ENCODE measurements around the gene NFIA.
A peak's percentile ranks its signal among the peaks of the same experiment; 100 is the strongest.

The NFIA gene

DNA sequence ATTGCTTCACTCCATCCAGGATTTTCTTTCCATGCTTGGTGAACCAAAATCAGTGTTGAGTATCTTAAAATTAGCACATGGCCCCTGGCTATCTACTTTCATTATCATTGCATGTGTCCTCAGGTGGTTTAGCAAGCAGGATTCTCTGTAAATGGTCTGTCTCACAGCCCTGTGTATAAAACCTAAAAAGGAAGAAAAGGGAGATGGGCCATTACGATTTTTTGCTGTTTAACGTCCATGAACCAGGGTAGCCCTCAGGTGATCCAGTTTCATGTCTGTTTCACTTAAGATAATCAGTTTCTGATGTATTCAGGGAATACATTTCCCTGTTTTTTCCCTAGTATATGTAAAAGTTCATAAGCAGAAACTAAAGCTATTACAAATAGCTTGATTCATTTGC lies 238.2 kb downstream of the NFIA start:
- H2AFZ ChIP-seq (ENCODE audit: low read depth), result no peak overlapping the region
- H3K4me2 ChIP-seq, result peak overlapping the region; percentile 95
- H3K79me2 ChIP-seq (ENCODE audit: insufficient read depth, low read depth), result no peaks in the 10 kb centered on the region
- TF ChIP-seq, protein P1, sequence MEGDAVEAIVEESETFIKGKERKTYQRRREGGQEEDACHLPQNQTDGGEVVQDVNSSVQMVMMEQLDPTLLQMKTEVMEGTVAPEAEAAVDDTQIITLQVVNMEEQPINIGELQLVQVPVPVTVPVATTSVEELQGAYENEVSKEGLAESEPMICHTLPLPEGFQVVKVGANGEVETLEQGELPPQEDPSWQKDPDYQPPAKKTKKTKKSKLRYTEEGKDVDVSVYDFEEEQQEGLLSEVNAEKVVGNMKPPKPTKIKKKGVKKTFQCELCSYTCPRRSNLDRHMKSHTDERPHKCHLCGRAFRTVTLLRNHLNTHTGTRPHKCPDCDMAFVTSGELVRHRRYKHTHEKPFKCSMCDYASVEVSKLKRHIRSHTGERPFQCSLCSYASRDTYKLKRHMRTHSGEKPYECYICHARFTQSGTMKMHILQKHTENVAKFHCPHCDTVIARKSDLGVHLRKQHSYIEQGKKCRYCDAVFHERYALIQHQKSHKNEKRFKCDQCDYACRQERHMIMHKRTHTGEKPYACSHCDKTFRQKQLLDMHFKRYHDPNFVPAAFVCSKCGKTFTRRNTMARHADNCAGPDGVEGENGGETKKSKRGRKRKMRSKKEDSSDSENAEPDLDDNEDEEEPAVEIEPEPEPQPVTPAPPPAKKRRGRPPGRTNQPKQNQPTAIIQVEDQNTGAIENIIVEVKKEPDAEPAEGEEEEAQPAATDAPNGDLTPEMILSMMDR (conservative IDR thresholded peaks at IDR 0.05; ENCODE audit: low read depth, low read length), result no peak
- no peak overlapping the region for H3K9ac ChIP-seq
- no peaks in the 10 kb centered on the region for H3K27me3 ChIP-seq (ENCODE audit: insufficient read depth, low read depth)
- no peak overlapping the region for H3K4me3 ChIP-seq (IDR thresholded peaks at IDR 0.05; ENCODE audit: insufficient read depth, low read depth, low read length)
- H4K20me1 ChIP-seq (ENCODE audit: insufficient read depth), result no peaks in the 10 kb centered on the region
- H3K4me1 ChIP-seq (ENCODE audit: low read depth, poor library complexity, severe bottlenecking), result peaks cover 62% of the 10 kb centered on the region
- no peak overlapping the region; the same call in 1 of the 2 replicates for H3K27ac ChIP-seq
- H3K36me3 ChIP-seq (ENCODE audit: insufficient read depth), result no peaks in the 10 kb centered on the region

DNA sequence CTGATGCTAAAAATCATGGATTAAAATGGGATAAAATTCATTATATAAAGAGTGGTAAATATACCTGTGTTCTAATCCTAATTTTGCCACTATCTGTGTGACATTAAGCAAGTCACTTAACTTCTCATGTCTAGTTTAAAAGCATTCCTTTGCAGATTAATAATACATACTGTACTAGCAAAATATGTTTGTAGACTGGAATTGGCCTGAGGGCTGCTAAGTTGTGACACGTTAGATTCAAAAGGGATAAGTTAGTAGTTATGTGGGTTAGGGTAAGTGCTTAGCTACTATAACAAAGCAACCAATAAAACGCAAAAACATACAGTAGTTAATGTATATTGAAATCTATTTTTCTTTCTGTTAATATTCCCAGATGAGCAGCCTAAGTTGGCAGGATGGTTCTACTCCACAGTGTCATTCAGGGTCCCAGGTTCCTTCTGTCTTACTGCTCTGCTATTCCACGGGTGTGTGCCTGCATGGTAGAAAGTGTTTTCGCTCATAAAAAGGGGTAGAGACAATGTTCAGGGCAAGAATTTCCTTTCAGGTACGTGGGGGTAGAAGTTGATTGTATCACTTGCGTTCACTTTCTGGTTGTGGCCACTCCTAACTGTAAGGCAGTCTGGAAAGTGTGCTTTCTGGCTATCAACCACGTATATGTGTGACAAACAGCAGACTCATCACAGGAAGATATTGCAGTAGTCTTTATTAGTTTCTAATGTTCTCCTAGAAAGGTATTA lies 239.8 kb downstream of the NFIA start:
- Histone ChIP-seq H3K36me3 (ENCODE audit: insufficient read depth) (no peaks in the 10 kb centered on the region), H3K4me1 (ENCODE audit: low read depth, poor library complexity, severe bottlenecking) (peaks cover 58% of the 10 kb centered on the region), H3K4me2 (no peak overlapping the region), H3K27ac (no peak overlapping the region), H3K9ac (no peak overlapping the region), H4K20me1 (ENCODE audit: insufficient read depth) (no peaks in the 10 kb centered on the region), H3K4me3 (IDR thresholded peaks at IDR 0.05; ENCODE audit: insufficient read depth, low read depth, low read length) (no peak overlapping the region), H3K79me2 (ENCODE audit: insufficient read depth, low read depth) (no peaks in the 10 kb centered on the region), H3K27me3 (ENCODE audit: insufficient read depth, low read depth) (no peaks in the 10 kb centered on the region), H2AFZ (ENCODE audit: low read depth) (no peak overlapping the region)
- TF ChIP-seq, protein P1 (conservative IDR thresholded peaks at IDR 0.05; ENCODE audit: low read depth, low read length), result no peak

DNA sequence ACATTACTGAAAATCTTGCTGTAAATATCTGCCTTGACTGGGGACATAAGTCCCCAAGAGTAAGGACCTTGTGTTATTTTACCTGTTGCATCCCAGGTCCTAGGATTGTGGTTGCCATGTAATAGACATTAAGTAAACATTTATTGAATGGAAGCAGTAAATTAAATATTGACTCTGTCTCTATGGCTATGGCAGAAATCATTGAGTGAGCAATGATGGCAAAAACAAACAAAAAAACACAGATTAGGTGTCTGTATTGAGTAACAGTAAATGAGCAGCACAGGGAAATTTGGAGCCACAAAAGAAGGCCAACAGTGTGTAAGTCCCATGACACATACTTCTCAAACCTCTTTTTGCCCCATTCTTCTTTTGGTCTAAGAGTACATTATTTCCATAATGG lies 240.4 kb downstream of the NFIA start:
- no peaks in the 10 kb centered on the region for H3K36me3 ChIP-seq (ENCODE audit: insufficient read depth)
- H2AFZ ChIP-seq (ENCODE audit: low read depth), result no peak overlapping the region
- no peaks in the 10 kb centered on the region for H3K79me2 ChIP-seq (ENCODE audit: insufficient read depth, low read depth)
- no peak overlapping the region for H3K27ac ChIP-seq
- H3K27me3 ChIP-seq (ENCODE audit: insufficient read depth, low read depth), result no peaks in the 10 kb centered on the region
- TF ChIP-seq, protein P1 (conservative IDR thresholded peaks at IDR 0.05; ENCODE audit: low read depth, low read length), result no peak
- H3K4me2 ChIP-seq, result no peak overlapping the region
- H3K4me1 ChIP-seq (ENCODE audit: low read depth, poor library complexity, severe bottlenecking), result peaks cover 52% of the 10 kb centered on the region
- H4K20me1 ChIP-seq (ENCODE audit: insufficient read depth), result no peaks in the 10 kb centered on the region
- H3K9ac ChIP-seq, result no peak overlapping the region
- H3K4me3 ChIP-seq (IDR thresholded peaks at IDR 0.05; ENCODE audit: insufficient read depth, low read depth, low read length), result no peak overlapping the region

- Histone ChIP-seq H3K4me3 (IDR thresholded peaks at IDR 0.05; ENCODE audit: insufficient read depth, low read depth, low read length) (no peak overlapping the region), H3K27ac (no peak overlapping the region), H3K9ac (no peak overlapping the region), H3K4me1 (ENCODE audit: low read depth, poor library complexity, severe bottlenecking) (peaks cover 43% of the 10 kb centered on the region), H3K79me2 (ENCODE audit: insufficient read depth, low read depth) (no peaks in the 10 kb centered on the region), H3K4me2 (no peak overlapping the region), H3K36me3 (ENCODE audit: insufficient read depth) (no peaks in the 10 kb centered on the region), H4K20me1 (ENCODE audit: insufficient read depth) (no peaks in the 10 kb centered on the region), H3K27me3 (ENCODE audit: insufficient read depth, low read depth) (no peaks in the 10 kb centered on the region), H2AFZ (ENCODE audit: low read depth) (no peak overlapping the region)
- TF ChIP-seq, protein P1 (conservative IDR thresholded peaks at IDR 0.05; ENCODE audit: low read depth, low read length), result no peak
Measured at GRCh38 chr1:61323681-61324328, 241.4 kb downstream of the NFIA start.
